ENCODE data around the gene SLAMF7. TPM values are rescaled to one million over a fixed set of nuclear protein-coding genes. Genes with fewer than 3 reads are reported as not detected.

The SLAMF7 gene
- total RNA-seq, 1 donor: not detected

- Histone ChIP-seq H3K4me1 (ENCODE audit: insufficient read depth, low read length) (no peaks in the 10 kb centered on the region), H4K20me1 (ENCODE audit: insufficient read depth, low read length) (no peaks in the 10 kb centered on the region), H3K4me2 (ENCODE audit: insufficient read depth, low read length) (no peak overlapping the region), H3K79me2 (ENCODE audit: insufficient read depth, low read length) (no peaks in the 10 kb centered on the region), H3K9me3 (ENCODE audit: low read depth, low read length) (no peaks in the 10 kb centered on the region), H3K36me3 (ENCODE audit: insufficient read depth, low read length) (no peaks in the 10 kb centered on the region), H2AFZ (ENCODE audit: low read length) (no peak overlapping the region), H3K27me3 (ENCODE audit: insufficient read depth, low read length) (no peaks in the 10 kb centered on the region), H3K4me3 (ENCODE audit: insufficient read depth, low read length) (no peak overlapping the region), H3K27ac (ENCODE audit: low read depth, low read length) (no peak overlapping the region)
- no peak for TF ChIP-seq CTCF (IDR thresholded peaks at IDR 0.05; ENCODE audit: extremely low read depth, low read depth, low read length)
- no peak for DNase-seq (ENCODE audit: insufficient read length, low spot score, missing footprints)
Measured at GRCh38 chr1:160800142-160800541, 61.1 kb downstream of the SLAMF7 start.

- no peak for DNase-seq (ENCODE audit: insufficient read length, low spot score, missing footprints)
- no peaks in the 10 kb centered on the region for H3K9me3 ChIP-seq (ENCODE audit: low read depth, low read length)
- H4K20me1 ChIP-seq (ENCODE audit: insufficient read depth, low read length): no peaks in the 10 kb centered on the region
- H3K79me2 ChIP-seq (ENCODE audit: insufficient read depth, low read length): no peaks in the 10 kb centered on the region
- H3K4me3 ChIP-seq (ENCODE audit: insufficient read depth, low read length): no peak overlapping the region
- H3K36me3 ChIP-seq (ENCODE audit: insufficient read depth, low read length): no peaks in the 10 kb centered on the region
- H3K27me3 ChIP-seq (ENCODE audit: insufficient read depth, low read length): no peaks in the 10 kb centered on the region
- TF ChIP-seq CTCF (IDR thresholded peaks at IDR 0.05; ENCODE audit: extremely low read depth, low read depth, low read length): no peak
- no peak overlapping the region for H3K27ac ChIP-seq (ENCODE audit: low read depth, low read length)
- no peaks in the 10 kb centered on the region for H3K4me1 ChIP-seq (ENCODE audit: insufficient read depth, low read length)
- H3K4me2 ChIP-seq (ENCODE audit: insufficient read depth, low read length): no peak overlapping the region
- no peak overlapping the region for H2AFZ ChIP-seq (ENCODE audit: low read length)
Measured at GRCh38 chr1:160800645-160801408, 61.8 kb downstream of the SLAMF7 start.

GRCh38 chr1:160801836-160802580 is 63.0 kb downstream of the SLAMF7 start:
- no peak overlapping the region for H2AFZ ChIP-seq (ENCODE audit: low read length)
- no peak for TF ChIP-seq CTCF (IDR thresholded peaks at IDR 0.05; ENCODE audit: extremely low read depth, low read depth, low read length)
- H3K79me2 ChIP-seq (ENCODE audit: insufficient read depth, low read length): no peaks in the 10 kb centered on the region
- no peak overlapping the region for H3K4me2 ChIP-seq (ENCODE audit: insufficient read depth, low read length)
- no peaks in the 10 kb centered on the region for H3K36me3 ChIP-seq (ENCODE audit: insufficient read depth, low read length)
- H3K9me3 ChIP-seq (ENCODE audit: low read depth, low read length): no peaks in the 10 kb centered on the region
- no peaks in the 10 kb centered on the region for H3K4me1 ChIP-seq (ENCODE audit: insufficient read depth, low read length)
- H3K4me3 ChIP-seq (ENCODE audit: insufficient read depth, low read length): no peak overlapping the region
- no peak overlapping the region for H3K27ac ChIP-seq (ENCODE audit: low read depth, low read length)
- DNase-seq (ENCODE audit: insufficient read length, low spot score, missing footprints): no peak
- H4K20me1 ChIP-seq (ENCODE audit: insufficient read depth, low read length): no peaks in the 10 kb centered on the region
- H3K27me3 ChIP-seq (ENCODE audit: insufficient read depth, low read length): no peaks in the 10 kb centered on the region

Other genes starting within 250 kb of the SLAMF7 start
- gene SLAMF6, start 216.0 kb upstream of the SLAMF7 start, total RNA-seq: not detected in 2 replicates
- 0.29 and 0.36 TPM in 2 replicates for gene CD84, start 159.8 kb upstream of the SLAMF7 start, total RNA-seq
- not detected in 2 replicates for gene SLAMF1, start 92.2 kb upstream of the SLAMF7 start, total RNA-seq
- under 0.01 TPM in 1 of 2 replicates, not detected in the other for gene CD48, start 27.4 kb upstream of the SLAMF7 start, total RNA-seq
- not detected in 2 replicates for gene LY9, start 56.9 kb downstream of the SLAMF7 start, total RNA-seq
- gene CD244, start 123.6 kb downstream of the SLAMF7 start, total RNA-seq: not detected in 2 replicates
- gene ITLN1, start 145.9 kb downstream of the SLAMF7 start, total RNA-seq: not detected in 2 replicates
- not detected in 2 replicates for gene ITLN2, start 215.6 kb downstream of the SLAMF7 start, total RNA-seq